Tibial artery (tissue), 4 donors: ENCODE results near the gene DDN.

ENCODE experiments used
- DNase-seq, 2 donors: peaks; one replicate each; pipeline ENCODE4 v3.0.0-alpha.2; 2019
- H3K27ac ChIP-seq, 2 donors: fragments of 200-600 bp; sonication (generic) in 1 of 2; 1 replicate in 1 of 2; 2 replicates in 1 of 2; pipeline ENCODE4 v1.5.1; 2018 to 2019; ENCODE audit warnings: mild to moderate bottlenecking in 1 of 2
- H3K27me3 ChIP-seq, 2 donors: fragments of 200-600 bp; sonication (generic) in 1 of 2; one replicate each; pipeline versions ENCODE4 v1.5.1 to v1.6.0; 2016 to 2019
- H3K36me3 ChIP-seq, 3 donors: fragments of 200-600 bp; sonication (generic) in 2 of 3; one replicate each; pipeline ENCODE4 v1.5.1; 2016 to 2019; ENCODE audit warnings: mild to moderate bottlenecking in 2 of 3
- H3K4me1 ChIP-seq, 4 donors: fragments of 200-600 bp; sonication (generic) in 2 of 4; 1 replicate in 3 of 4; 2 replicates in 1 of 4; pipeline ENCODE4 v1.5.1; 2016 to 2019
- H3K4me3 ChIP-seq, 2 donors: fragments of 200-600 bp; sonication (generic) in 1 of 2; 1 replicate in 1 of 2; 2 replicates in 1 of 2; pipeline ENCODE4 v1.5.1; 2018 to 2019; ENCODE audit warnings: mild to moderate bottlenecking in 2 of 2
- H3K9me3 ChIP-seq, 3 donors: fragments of 200-600 bp; sonication (generic) in 1 of 3; one replicate each; pipeline ENCODE4 v1.5.1; 2016 to 2019
- CTCF ChIP-seq, 2 experiments: fragments of 200-600 bp in 1 of 2; fragments of 450-650 bp in 1 of 2; IDR thresholded peaks; one replicate each; pipeline ENCODE4 v1.5.1; 2017 to 2019; ENCODE audit warnings: antibody characterized with exemption in 2 of 2, mild to moderate bottlenecking in 1 of 2, moderate library complexity in 1 of 2
- intact Hi-C: fragments of 100-400 bp; cut with DNase I; formaldehyde crosslinking; loops from one replicate; pipeline ENCODE4 v1.15.0; 2023; ENCODE audit warnings: low total_unique reads

DDN gene

GRCh38 chr12:48978741-48979601 is 20.2 kb downstream of the DDN start:
- Histone ChIP-seq H3K36me3 (no peaks in the 10 kb centered on the region), H3K4me3 (peak overlapping the region; percentile 23 to 35), H3K4me1 (peaks cover 11 to 45% (median 39%) of the 10 kb centered on the region in 4 donors), H3K9me3 (no peaks in the 10 kb centered on the region), H3K27me3 (peaks cover 9 to 95% of the 10 kb centered on the region in 2 donors), H3K27ac (no peak overlapping the region)
- no peak for TF ChIP-seq CTCF (IDR thresholded peaks at IDR 0.05)
- no peak for DNase-seq
- intact Hi-C loops, result no loop called here

DNA sequence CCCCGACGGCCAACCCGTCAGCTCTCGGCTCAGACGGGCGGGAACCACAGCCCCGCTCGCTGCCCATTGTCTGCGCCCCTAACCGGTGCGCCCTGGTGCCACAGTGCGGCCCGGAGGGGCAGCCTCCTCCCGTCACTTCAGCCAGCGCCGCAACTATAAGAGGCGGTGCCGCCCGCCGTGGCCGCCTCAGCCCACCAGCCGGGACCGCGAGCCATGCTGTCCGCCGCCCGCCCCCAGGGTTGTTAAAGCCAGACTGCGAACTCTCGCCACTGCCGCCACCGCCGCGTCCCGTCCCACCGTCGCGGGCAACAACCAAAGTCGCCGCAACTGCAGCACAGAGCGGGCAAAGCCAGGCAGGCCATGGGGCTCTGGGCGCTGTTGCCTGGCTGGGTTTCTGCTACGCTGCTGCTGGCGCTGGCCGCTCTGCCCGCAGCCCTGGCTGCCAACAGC is 20.9 kb downstream of the DDN start, which contains the start of gene WNT1:
WNT1 (plus strand) TSS at position 32 of the 450 bp plus-strand sequence; CDS start at position 361, 329 bp downstream.
- H3K4me3 ChIP-seq, result peak within 1 kb of the TSS; percentile 23 to 35
- intact Hi-C loops, result no loop called here
- H3K9me3 ChIP-seq, result no peaks in the 10 kb centered on the region
- peaks cover 11 to 52% (median 44%) of the 10 kb centered on the region in 4 donors for H3K4me1 ChIP-seq
- peaks cover 13 to 97% of the 10 kb centered on the region in 2 donors for H3K27me3 ChIP-seq
- H3K27ac ChIP-seq, result no peak within 1 kb of the TSS
- no peak for DNase-seq
- TF ChIP-seq CTCF (IDR thresholded peaks at IDR 0.05), result no peak
- H3K36me3 ChIP-seq, result no peaks in the 10 kb centered on the region

GRCh38 chr12:48977290-48978281 is 21.6 kb downstream of the DDN start:
- intact Hi-C loops, result no loop called here
- peaks cover 11 to 52% (median 45%) of the 10 kb centered on the region in 4 donors for H3K4me1 ChIP-seq
- TF ChIP-seq CTCF (IDR thresholded peaks at IDR 0.05), result peak; percentile 62 to 76
- no peak for DNase-seq
- peaks cover 13 to 100% of the 10 kb centered on the region in 2 donors for H3K27me3 ChIP-seq
- no peaks in the 10 kb centered on the region for H3K9me3 ChIP-seq
- H3K4me3 ChIP-seq, result peak overlapping the region in 1 of 2 donors; percentile 35
- H3K36me3 ChIP-seq, result no peaks in the 10 kb centered on the region
- H3K27ac ChIP-seq, result no peak overlapping the region

GRCh38 chr12:48973941-48974673 is 25.1 kb downstream of the DDN start:
- DNase-seq, result peak in 1 of 2 donors; percentile 78
- Histone ChIP-seq H3K27me3 (peaks cover 13 to 100% of the 10 kb centered on the region in 2 donors), H3K4me3 (no peak overlapping the region), H3K27ac (no peak overlapping the region), H3K36me3 (no peaks in the 10 kb centered on the region), H3K4me1 (peaks cover 10 to 53% (median 47%) of the 10 kb centered on the region in 4 donors), H3K9me3 (no peaks in the 10 kb centered on the region)
- intact Hi-C loops, result no loop called here
- TF ChIP-seq CTCF (IDR thresholded peaks at IDR 0.05), result peak; percentile 48 to 56

- peaks cover 11 to 96% of the 10 kb centered on the region in 2 donors for H3K27me3 ChIP-seq
- TF ChIP-seq CTCF (IDR thresholded peaks at IDR 0.05), result no peak
- H3K9me3 ChIP-seq, result no peaks in the 10 kb centered on the region
- intact Hi-C loops, result no loop called here
- H3K27ac ChIP-seq, result no peak overlapping the region
- H3K36me3 ChIP-seq, result no peaks in the 10 kb centered on the region
- no peak overlapping the region for H3K4me3 ChIP-seq
- H3K4me1 ChIP-seq, result peaks cover 4 to 47% (median 42%) of the 10 kb centered on the region in 4 donors
- peak in 1 of 2 donors; percentile 83 for DNase-seq
These were observed 25.6 kb downstream of the DDN start for GRCh38 chr12:48973531-48973930.
